NCI-H2171 treated with DMSO at 0.1 percent for 48 hours (cell line): ENCODE data around the gene NARS2.
"Not testable (repeated sequence)": the region's sequence is repeated elsewhere in the genome, so short reads cannot be mapped to it uniquely, and the experiment has no call there.

Experiments used
- DNase-seq: peaks from one replicate; lab custom pipeline; 2025; lab: John Stamatoyannopoulos, UW

Gene NARS2

GRCh38 chr11:78575478-78575877 lies 814 bp upstream of the NARS2 start:
- DNase-seq, result no peak

- no peak for DNase-seq
Observed at GRCh38 chr11:78573681-78574080, 983 bp downstream of the NARS2 start.

GRCh38 chr11:78573271-78573670 lies 1.4 kb downstream of the NARS2 start:
- no peak for DNase-seq

GRCh38 chr11:78572394-78572793 lies 2.3 kb downstream of the NARS2 start:
- no peak for DNase-seq

GRCh38 chr11:78570031-78570430 lies 4.6 kb downstream of the NARS2 start:
- DNase-seq, result no peak

GRCh38 chr11:78567209-78567608 lies 7.5 kb downstream of the NARS2 start:
- DNase-seq, result no peak

GRCh38 chr11:78564490-78565467 lies 9.9 kb downstream of the NARS2 start:
- peak; percentile 75 for DNase-seq

GRCh38 chr11:78564037-78564436 lies 10.6 kb downstream of the NARS2 start:
- not testable (repeated sequence) for DNase-seq

- DNase-seq, result not testable (repeated sequence)
Observed at GRCh38 chr11:78563090-78563489, 11.6 kb downstream of the NARS2 start.

GRCh38 chr11:78562398-78562797 lies 12.3 kb downstream of the NARS2 start:
- DNase-seq, result no peak

- DNase-seq, result no peak
Observed at GRCh38 chr11:78560826-78561484, 13.7 kb downstream of the NARS2 start.

GRCh38 chr11:78560153-78560552 lies 14.5 kb downstream of the NARS2 start:
- DNase-seq, result no peak

GRCh38 chr11:78557236-78557635 lies 17.4 kb downstream of the NARS2 start:
- DNase-seq, result no peak

GRCh38 chr11:78555592-78555991 lies 19.1 kb downstream of the NARS2 start:
- DNase-seq, result no peak

GRCh38 chr11:78552881-78553280 lies 21.8 kb downstream of the NARS2 start:
- no peak for DNase-seq

GRCh38 chr11:78552139-78552538 lies 22.5 kb downstream of the NARS2 start:
- DNase-seq, result not testable (repeated sequence)

- DNase-seq, result no peak
Observed at GRCh38 chr11:78551066-78551465, 23.6 kb downstream of the NARS2 start.

- DNase-seq, result no peak
Observed at GRCh38 chr11:78549624-78550409, 24.8 kb downstream of the NARS2 start.

- DNase-seq, result no peak
Observed at GRCh38 chr11:78548911-78549590, 25.6 kb downstream of the NARS2 start.

- no peak for DNase-seq
Observed at GRCh38 chr11:78547931-78548705, 26.5 kb downstream of the NARS2 start.

GRCh38 chr11:78542007-78542406 lies 32.7 kb downstream of the NARS2 start:
- no peak for DNase-seq
